PC-3 (cell line): Measurements from ENCODE around the gene RGS13. TPM values are rescaled to one million over a fixed set of nuclear protein-coding genes. Genes with fewer than 3 reads are reported as not detected.

Experiments used
- ATAC-seq: fragments of 200-7000 bp; cut with Tn5 transposase; 2 replicates; pipeline ENCODE4 v1.9.1; 2020; ENCODE audit warnings: mild to moderate bottlenecking, moderate library complexity
- BruUV-seq: library from RNA; stranded (reverse); fragments of 400-500 nt; replicated peaks from 2 replicates; lab custom pipeline; 2021; lab: Mats Ljungman, UMichigan
- CTCF ChIA-PET: fragments of 300-600 bp; sonication (Branson Sonifier 250); formaldehyde crosslinking; loops from one replicate; lab custom pipeline; 2022; ENCODE audit warnings: antibody characterized with exemption; lab: Charles Lee
- POLR2A ChIA-PET: fragments of 300-600 bp; sonication (Branson Sonifier 250); formaldehyde crosslinking; loops from one replicate; lab custom pipeline; 2022; ENCODE audit warnings: antibody characterized with exemption; ENCODE audit not compliant: unreplicated experiment; lab: Charles Lee
- DNase-seq: peaks from one replicate; pipeline ENCODE4 v3.0.0-alpha.2; 2015
- H2AFZ ChIP-seq: fragments of 300-600 bp; sonication (generic); 2 replicates; pipeline ENCODE4 v1.6.0; 2016; ENCODE audit warnings: antibody characterized with exemption, low read length
- H3F3A ChIP-seq: fragments of 300-600 bp; sonication (generic); one replicate; pipeline ENCODE4 v1.6.0; 2017; ENCODE audit warnings: antibody characterized with exemption, low read length, control low read depth, mild to moderate bottlenecking; ENCODE audit not compliant: unreplicated experiment
- H3K27ac ChIP-seq: fragments of 300-600 bp; sonication (generic); 2 replicates; pipeline ENCODE4 v1.5.1; 2016; ENCODE audit warnings: mild to moderate bottlenecking, low read length
- H3K27me3 ChIP-seq: fragments of 300-600 bp; sonication (generic); 2 replicates; pipeline ENCODE4 v1.6.1; 2016; ENCODE audit warnings: low read length, mixed read lengths
- H3K36me3 ChIP-seq: fragments of 300-600 bp; sonication (generic); 2 replicates; pipeline ENCODE4 v1.6.1; 2016; ENCODE audit warnings: low read depth, mixed run types, low read length, mixed read lengths
- H3K4me1 ChIP-seq: fragments of 300-600 bp; sonication (generic); 2 replicates; pipeline ENCODE4 v1.5.1; 2016; ENCODE audit warnings: low read length; ENCODE audit not compliant: insufficient read depth
- H3K4me2 ChIP-seq: fragments of 300-600 bp; sonication (generic); 2 replicates; pipeline ENCODE4 v1.6.0; 2016; ENCODE audit warnings: low read length
- H3K4me3 ChIP-seq: fragments of 300-600 bp; sonication (generic); 2 replicates; pipeline ENCODE4 v1.5.1; 2016; ENCODE audit warnings: mild to moderate bottlenecking, low read length, mixed read lengths
- H3K79me2 ChIP-seq: fragments of 300-600 bp; sonication (generic); 2 replicates; pipeline ENCODE4 v1.6.1; 2017; ENCODE audit warnings: low read length, mixed read lengths
- H3K9ac ChIP-seq: fragments of 300-600 bp; sonication (generic); 2 replicates; pipeline ENCODE4 v1.6.0; 2016; ENCODE audit warnings: mild to moderate bottlenecking, low read length
- H3K9me2 ChIP-seq: fragments of 300-600 bp; sonication (generic); replicated peaks from 2 replicates; pipeline ENCODE4 v1.6.1; 2016; ENCODE audit warnings: mixed run types, low read length, mixed read lengths
- H3K9me3 ChIP-seq: fragments of 300-600 bp; sonication (generic); 2 replicates; pipeline ENCODE4 v1.6.1; 2016; ENCODE audit warnings: low read length, mixed read lengths
- H4K20me1 ChIP-seq: fragments of 300-600 bp; sonication (generic); 2 replicates; pipeline ENCODE4 v1.6.1; 2016; ENCODE audit warnings: low read length, mixed read lengths
- CTCF ChIP-seq: fragments of 300-600 bp; sonication (generic); conservative IDR thresholded peaks from 2 replicates; pipeline ENCODE4 v1.5.1; 2017; ENCODE audit warnings: antibody characterized with exemption, low read depth, mild to moderate bottlenecking, low read length
- EZH2 ChIP-seq: fragments of 300-600 bp; sonication (generic); IDR thresholded peaks from one replicate; pipeline ENCODE4 v1.6.1; 2017; ENCODE audit warnings: antibody characterized with exemption, mild to moderate bottlenecking, low read length; ENCODE audit not compliant: unreplicated experiment
- EZH2phosphoT487 ChIP-seq: fragments of 300-600 bp; sonication (generic); IDR thresholded peaks from 2 replicates; pipeline ENCODE4 v1.6.1; 2018; ENCODE audit warnings: mild to moderate bottlenecking, antibody characterized with exemption, low read length, borderline replicate concordance
- intact Hi-C: fragments of 100-400 bp; cut with micrococcal nuclease; formaldehyde crosslinking; loops from 2 replicates; pipeline ENCODE4 v1.9.0; 2023
- total RNA-seq: library from RNA; depleted of rRNA; stranded (reverse); fragments of >200 nt; gene quantifications from 2 replicates; pipeline ENCODE4 v1.2.3, GENCODE V29; 2014

Gene RGS13
- total RNA-seq, 1 experiment from 2014 or later = 0.22 TPM

GRCh38 chr1:192600275-192600674 lies 35.7 kb upstream of the RGS13 start:
- no peak overlapping the region for H3K27ac ChIP-seq
- H3K9me2 ChIP-seq = no peaks in the 10 kb centered on the region
- no peak overlapping the region for H2AFZ ChIP-seq
- H3K79me2 ChIP-seq = no peaks in the 10 kb centered on the region
- H3K9ac ChIP-seq = no peak overlapping the region
- H3F3A ChIP-seq = no peaks in the 10 kb centered on the region
- H3K4me1 ChIP-seq = peaks cover 14% of the 10 kb centered on the region
- no TSS peak for BruUV-seq
- no peaks in the 10 kb centered on the region for H3K36me3 ChIP-seq
- H3K27me3 ChIP-seq = no peaks in the 10 kb centered on the region
- TF ChIP-seq EZH2phosphoT487 = no peak
- no peak for TF ChIP-seq EZH2
- no peak for TF ChIP-seq CTCF
- ATAC-seq (no peak), DNase-seq (no peak)
- H3K4me3 ChIP-seq = no peak overlapping the region
- no peaks in the 10 kb centered on the region for H4K20me1 ChIP-seq
- H3K4me2 ChIP-seq = no peak overlapping the region
- ChIA-PET POLR2A (no interaction called here), CTCF (interaction anchor here (0.5 kb wide), 1 partner anchor 60 kb away, joined by 3 read pairs; no protein-coding TSS in a partner anchor)
- H3K9me3 ChIP-seq = no peaks in the 10 kb centered on the region
- intact Hi-C loops = no loop called here

GRCh38 chr1:192601143-192601542 lies 34.8 kb upstream of the RGS13 start:
- H3F3A ChIP-seq = no peaks in the 10 kb centered on the region
- H3K36me3 ChIP-seq = no peaks in the 10 kb centered on the region
- TF ChIP-seq CTCF = no peak
- no peak for TF ChIP-seq EZH2
- TF ChIP-seq EZH2phosphoT487 = no peak
- no peak overlapping the region for H3K9ac ChIP-seq
- H3K79me2 ChIP-seq = no peaks in the 10 kb centered on the region
- peak overlapping the region; percentile 19; the same call in 1 of the 2 replicates for H3K4me2 ChIP-seq
- no peaks in the 10 kb centered on the region for H3K9me3 ChIP-seq
- no peak overlapping the region for H3K27ac ChIP-seq
- no TSS peak for BruUV-seq
- DNase-seq = no peak
- ChIA-PET CTCF (no interaction called here), POLR2A (no interaction called here)
- intact Hi-C loops = no loop called here
- H3K9me2 ChIP-seq = no peaks in the 10 kb centered on the region
- no peak overlapping the region for H2AFZ ChIP-seq
- no peaks in the 10 kb centered on the region for H3K27me3 ChIP-seq
- H3K4me1 ChIP-seq = peaks cover 14% of the 10 kb centered on the region
- ATAC-seq = no peak; the same call in 1 of the 2 replicates
- no peak overlapping the region for H3K4me3 ChIP-seq
- H4K20me1 ChIP-seq = no peaks in the 10 kb centered on the region

GRCh38 chr1:192601567-192601966 lies 34.4 kb upstream of the RGS13 start:
- peaks cover 14% of the 10 kb centered on the region for H3K4me1 ChIP-seq
- no peaks in the 10 kb centered on the region for H3F3A ChIP-seq
- TF ChIP-seq CTCF = no peak
- TF ChIP-seq EZH2phosphoT487 = no peak
- TF ChIP-seq EZH2 = no peak
- no TSS peak for BruUV-seq
- peak; percentile 90 for ATAC-seq
- no peak overlapping the region for H3K4me3 ChIP-seq
- no peaks in the 10 kb centered on the region for H4K20me1 ChIP-seq
- intact Hi-C loops = no loop called here
- H3K9me2 ChIP-seq = no peaks in the 10 kb centered on the region
- H3K79me2 ChIP-seq = no peaks in the 10 kb centered on the region
- no peak overlapping the region for H3K27ac ChIP-seq
- peak overlapping the region; percentile 19; the same call in 1 of the 2 replicates for H3K4me2 ChIP-seq
- H3K36me3 ChIP-seq = no peaks in the 10 kb centered on the region
- H2AFZ ChIP-seq = no peak overlapping the region
- no peaks in the 10 kb centered on the region for H3K9me3 ChIP-seq
- DNase-seq = peak; percentile 64
- H3K27me3 ChIP-seq = no peaks in the 10 kb centered on the region
- no peak overlapping the region for H3K9ac ChIP-seq
- ChIA-PET CTCF (interaction anchor here (0.6 kb wide), 1 partner anchor 206 kb away, joined by 3 read pairs; no protein-coding TSS in a partner anchor), POLR2A (no interaction called here)
